CD4-positive, alpha-beta T cell treated with Interleukin-4 for 4 hours (primary cell): ENCODE results near the gene SESTD1.
"Not testable (repeated sequence)": the region's sequence is repeated elsewhere in the genome, so short reads cannot be mapped to it uniquely, and the experiment has no call there.

Source experiments
- DNase-seq: peaks from one replicate; pipeline ENCODE4 v3.0.0-alpha.2; 2020

The SESTD1 gene

DNA sequence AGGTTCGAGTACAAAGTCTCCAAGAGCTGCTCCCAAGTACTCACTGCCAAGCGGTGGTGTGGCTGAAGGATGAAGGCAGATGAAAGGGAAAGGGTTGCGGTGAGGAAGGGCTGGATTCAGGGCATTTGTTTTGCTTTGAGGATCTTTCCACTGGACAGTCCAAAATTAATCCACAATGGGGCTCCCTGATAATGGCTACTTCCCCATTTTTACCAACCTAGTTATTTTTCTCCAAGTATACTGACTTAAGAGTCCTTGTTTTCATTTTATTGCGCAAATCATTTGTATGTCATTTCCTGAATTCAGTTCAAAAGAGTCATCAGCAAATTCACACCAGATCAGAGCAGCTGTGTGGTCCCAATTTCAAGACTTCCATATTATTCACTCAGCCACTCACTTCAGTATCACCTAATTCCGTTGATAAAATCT, 464 bp upstream of the SESTD1 start:
- DNase-seq, result no peak

DNA sequence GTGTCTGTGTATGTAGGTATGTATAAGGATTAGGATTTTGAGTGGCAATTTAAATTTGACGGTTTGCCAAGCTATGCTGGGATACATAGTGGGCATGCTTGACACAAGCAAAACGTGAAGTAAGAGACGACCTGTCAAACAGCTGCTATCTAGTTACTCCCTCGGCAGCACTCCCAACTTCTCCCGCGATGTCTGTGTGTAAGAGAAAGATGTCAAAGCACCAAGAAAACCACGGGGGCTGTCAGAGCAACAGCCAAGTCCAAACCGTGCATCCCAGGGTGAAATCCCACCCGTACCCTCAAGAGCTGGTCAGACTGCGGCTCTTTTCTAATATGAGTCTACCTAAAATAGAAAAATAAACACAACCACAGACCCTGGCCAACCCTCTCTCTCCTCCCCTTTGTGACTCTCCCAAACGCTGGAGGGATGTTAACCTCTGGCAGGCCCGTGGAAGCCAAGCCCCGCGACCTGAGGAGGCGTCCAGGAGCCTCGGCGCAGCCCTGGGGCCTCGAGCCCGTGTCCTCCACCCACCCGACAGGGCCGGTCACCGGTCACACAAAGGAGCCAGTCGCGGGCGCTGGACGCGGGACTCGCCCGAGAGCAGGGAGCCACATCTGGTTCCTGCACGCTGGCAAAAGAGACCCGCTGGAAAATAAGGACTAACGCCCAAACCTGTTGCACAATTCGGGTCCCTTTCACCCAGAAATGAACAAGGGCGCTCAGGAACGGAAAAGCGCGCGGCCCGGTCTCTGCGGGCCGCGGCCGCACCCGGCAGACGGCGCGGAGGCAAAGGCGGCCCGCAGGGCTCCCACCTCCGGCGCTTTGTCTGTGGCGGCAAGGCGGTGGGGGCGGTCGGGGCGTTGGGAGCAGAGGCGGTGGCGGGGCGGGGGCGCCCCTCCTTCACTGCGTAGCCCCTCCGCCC, 925 bp downstream of the SESTD1 start:
- DNase-seq, result no peak

DNA sequence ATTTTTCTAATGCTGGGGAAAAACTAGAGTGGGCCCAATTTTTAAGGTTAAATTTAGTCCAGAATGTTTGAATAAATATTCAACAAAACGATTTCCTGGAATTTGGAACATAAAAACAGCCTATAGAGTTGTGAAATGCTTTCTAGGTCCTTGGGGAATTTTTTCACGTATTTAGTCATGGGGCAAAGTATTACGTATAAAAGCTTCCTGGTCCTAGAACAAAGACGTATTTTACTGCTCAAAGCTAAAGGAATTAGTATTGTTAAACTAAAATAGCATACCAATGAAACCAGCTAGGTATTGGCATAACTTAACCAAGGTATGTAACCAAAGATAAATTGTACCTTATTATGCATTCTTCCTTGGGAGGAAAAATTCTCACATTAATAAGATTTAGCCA, 1.6 kb downstream of the SESTD1 start:
- no peak for DNase-seq

DNA sequence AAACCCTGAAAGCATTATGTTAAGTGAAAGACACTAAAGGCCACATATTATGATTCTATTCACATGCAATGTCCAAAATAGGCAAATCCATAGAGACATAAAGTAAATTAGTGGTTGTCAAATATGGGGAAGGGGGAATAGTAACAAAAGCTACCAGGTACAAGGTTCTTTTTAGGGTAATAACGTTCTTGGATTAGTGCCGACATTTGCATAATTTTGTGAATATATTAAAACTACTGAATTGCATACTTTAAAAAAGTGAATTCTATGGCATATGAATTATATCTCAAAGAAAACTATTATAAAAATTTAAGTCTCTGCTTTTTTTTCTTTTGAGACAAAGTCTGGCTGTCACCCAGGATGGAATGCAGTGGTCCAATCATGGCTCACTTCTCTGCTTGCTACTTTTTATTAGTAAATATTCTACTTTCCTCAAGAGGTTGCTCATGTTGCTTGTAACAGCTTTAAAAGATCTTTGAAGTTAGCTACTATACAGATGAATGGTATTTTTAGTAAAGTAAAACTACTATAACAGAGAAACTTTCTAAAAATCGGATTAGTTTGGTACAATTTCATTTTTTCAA, 2.5 kb downstream of the SESTD1 start:
- no peak for DNase-seq

DNA sequence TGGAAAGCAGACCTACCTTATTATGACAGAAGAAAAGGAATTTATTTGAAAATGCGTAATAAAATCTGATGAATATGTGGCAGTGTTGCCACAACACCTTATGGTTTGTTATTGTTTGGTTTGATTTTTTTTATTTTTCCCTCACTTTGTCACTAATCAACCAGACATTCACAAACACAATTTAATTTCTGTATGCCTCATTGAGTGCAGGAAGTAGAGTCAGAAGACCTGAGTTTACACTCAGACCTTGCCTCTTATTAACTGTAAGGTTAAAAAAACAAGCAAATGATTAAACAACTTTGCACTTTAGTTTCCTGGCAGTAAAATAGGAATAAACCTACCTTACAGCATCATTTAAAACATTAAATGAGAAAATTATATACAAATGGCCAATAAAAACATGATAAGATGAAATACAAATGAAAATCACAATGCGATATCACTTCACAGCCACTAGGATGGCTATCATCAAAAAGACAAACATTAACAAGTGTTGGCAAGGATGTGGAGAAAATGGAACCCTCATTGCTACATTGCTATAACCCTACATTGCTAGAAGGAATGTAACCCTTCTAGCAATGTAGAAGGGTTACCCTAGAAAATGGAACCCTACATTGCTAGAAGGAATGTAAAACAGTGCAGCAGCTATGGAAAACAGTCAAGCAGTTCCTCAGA, 3.3 kb downstream of the SESTD1 start:
- DNase-seq, result no peak

DNA sequence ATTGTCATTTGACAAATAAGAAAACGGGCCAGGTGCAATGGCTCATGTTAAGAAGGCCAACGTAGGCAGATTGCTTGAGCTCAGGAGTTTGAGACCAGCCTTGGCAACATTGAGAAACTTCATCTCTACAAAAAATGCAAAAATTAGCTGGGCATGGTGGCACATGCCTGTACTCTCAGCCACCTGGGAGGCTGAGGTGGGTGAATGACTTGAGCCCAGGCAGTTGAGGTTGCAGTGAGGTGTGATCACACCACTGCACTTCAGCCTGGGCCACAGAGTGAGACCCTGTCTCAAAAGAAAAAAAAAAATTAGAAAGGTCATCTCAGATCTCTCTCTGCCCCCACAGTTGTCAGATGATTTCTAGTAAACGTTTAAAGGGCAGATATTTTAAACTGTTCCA, 4.4 kb downstream of the SESTD1 start:
- DNase-seq, result no peak

DNA sequence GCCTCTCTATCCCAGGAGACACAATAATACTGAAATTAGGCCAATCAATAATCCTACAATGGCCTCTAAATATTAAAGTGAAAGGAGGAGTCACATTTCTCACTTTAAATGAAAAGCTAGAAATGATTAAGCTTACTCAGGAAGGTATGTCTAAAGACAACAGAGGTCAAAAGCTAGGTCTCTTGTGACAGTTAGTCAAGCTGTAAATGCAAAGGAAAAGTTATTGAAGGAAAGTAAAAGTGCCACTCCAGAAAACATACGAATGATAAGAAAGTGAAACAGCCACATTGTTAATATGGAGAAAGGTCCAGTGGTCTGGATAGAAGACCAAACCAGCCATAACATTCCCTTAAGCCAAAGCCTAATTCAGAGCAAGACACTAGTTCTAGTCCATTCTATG, 9.5 kb downstream of the SESTD1 start:
- DNase-seq, result no peak

DNA sequence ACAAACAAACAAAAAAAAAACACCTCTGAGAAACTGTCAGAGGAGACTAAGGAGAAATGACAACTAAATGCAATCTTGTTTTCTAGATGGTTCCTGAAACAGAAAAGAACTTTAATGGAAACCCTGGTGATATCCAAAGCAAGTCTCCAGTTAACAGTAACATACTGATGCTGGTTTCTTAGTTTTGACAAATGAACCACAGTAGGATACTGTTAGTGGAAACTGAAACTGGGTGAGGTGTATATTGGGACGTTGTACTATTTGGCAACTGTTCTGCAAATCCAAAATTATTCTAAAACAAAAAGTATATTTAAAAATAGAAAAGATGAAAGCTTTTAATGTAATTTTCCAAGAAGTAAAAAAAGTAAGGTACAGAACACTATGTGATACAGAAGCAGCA, 11.4 kb downstream of the SESTD1 start:
- DNase-seq, result no peak

DNA sequence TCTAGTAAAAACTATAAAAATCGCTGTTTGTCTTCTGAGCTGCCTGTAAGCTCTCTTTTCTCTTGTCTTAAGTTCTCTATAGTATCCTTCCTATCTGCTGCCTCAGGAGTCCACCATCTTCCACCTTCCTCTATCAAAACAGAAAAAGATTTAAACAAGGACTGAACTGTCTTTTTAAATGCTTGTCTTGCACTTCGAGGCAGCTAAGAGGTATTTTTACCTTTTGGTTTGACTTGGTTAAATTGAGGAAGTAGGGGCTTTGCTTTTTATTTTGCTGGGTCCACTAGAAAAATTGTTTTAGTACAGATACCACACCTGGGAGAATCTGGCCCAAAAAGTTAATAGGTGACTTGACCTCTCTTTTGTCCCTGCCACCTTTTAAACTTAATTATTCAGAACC, 12.2 kb downstream of the SESTD1 start:
- DNase-seq, result no peak

DNA sequence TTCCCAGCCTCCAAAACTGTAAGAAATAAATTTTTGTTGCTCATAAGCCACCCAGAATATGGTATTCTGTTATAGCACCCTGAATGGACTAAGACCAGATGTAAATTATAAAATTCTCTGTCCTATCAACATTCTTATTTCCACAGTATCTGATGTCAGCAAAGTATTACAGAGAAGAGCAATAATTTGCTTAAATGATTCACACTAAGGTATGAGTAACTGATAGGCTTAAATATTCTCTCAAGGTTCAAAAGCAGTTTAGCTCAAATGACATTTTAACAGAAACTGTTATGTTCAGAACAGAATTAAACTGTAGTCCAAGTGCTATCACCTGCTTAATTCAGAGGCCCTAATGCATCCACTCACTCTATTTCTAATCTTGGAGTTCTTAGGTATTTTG, 12.8 kb downstream of the SESTD1 start:
- no peak for DNase-seq

DNA sequence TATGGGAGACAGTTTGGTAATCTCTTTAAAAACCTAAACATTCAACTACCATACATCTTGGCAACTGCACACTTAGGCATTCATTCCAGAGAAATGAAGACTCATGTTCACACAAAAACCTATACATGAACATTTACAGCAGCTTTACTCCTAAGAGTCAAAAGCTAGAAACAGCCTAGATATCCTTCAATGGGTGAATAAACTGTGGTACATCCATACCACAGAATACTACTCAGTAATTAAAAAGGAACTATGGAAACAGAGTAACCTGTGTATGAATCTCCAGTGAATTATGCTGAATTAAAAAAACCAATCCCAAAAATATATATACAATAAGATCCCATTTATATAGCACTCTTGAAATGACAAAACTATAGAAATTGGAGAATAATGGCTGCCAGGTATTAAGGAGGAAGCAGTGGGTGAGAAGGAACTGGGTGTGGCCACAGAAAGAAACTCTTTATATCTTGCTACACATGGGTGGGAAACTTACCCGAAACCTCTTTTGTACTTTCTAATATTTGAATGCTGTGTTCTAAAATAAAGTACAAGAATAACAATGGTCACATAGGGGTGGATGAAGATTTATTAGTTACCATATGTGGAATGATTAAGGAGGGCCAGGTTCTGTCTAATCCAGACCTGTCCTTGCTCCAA, 13.7 kb downstream of the SESTD1 start:
- no peak for DNase-seq

DNA sequence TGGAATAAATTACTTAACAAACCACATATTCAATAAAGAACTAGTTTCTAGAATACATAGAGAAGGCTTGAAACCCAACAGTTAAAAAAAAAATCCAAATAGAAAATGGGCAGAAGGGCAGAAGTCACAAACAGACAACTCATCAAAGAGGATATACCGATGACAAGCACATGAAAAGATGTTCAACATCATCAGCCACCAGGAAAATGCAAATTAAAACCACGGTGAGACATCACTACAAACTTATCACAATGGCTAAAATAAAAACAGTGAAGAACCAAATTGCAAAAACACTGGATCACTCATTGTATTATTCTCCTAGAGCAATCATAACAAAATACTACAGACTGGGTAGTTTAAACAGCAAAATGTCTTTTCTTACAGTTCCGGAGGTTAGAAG, 14.5 kb downstream of the SESTD1 start:
- DNase-seq, result peak; percentile 46

DNA sequence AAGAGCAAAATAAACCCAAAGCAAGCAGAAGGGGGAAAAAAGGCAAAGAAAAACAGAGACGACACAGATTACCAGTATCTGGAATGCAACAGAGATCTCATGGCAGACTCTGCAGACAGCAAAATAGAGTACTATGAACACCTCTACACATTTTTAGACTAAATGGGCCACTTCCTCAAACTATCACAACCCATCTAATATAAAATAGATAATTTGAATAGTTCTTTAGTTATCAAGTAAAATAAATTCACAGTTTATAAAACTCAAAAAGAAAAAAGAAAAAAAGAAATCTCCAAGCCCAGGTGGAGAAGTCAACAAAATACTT, 16.6 kb downstream of the SESTD1 start:
- no peak for DNase-seq

DNA sequence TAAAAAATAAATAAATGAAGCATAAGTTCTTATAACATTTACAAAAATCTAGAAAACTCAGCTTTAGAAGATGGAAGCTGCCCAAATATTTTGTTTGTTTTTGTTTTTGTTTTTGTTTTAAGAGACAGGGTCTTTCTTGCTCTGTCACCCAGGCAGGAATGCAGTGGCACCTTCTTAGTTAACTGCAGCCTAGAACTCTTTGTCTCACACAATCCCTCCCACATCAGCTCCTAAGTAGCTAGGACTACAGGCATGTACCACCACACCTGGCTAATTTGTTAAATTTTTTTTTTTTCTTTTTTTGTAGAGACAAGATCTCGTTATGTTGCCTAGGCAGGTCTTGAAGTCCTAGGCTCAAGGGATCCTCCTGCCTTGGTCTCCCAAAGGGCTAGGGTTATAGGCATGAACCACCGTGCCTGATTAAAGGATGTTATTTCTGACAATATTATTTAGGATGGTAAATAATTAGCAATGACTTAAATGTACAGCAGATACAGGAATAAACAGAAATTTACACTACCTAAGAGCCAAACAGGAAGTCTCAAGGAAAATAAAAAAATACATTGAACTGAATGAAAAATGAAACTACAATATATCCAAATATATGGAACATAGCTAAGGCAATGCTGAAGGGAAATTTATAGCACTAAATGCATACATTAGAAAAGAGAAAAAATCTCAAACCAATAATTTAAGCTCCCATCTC, 17.2 kb downstream of the SESTD1 start:
- DNase-seq, result no peak

DNA sequence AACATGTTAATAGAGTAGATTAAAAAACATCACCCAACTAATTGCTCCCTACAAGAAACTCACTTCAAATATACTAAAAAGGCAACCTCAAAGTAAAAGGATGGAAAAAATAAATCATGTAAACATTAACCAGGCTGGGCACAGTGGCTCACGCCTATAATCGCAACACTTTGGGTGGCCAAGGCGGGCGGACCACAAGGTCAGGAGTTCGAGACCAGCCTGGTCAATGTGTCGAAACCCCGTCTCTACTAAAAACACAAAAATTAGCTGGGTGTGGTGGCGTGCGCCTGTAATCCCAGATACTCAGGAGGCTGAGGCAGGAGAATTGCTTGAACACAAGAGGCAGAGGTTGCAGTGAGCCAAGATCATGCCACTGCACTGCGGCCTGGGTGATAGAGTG, 18.8 kb downstream of the SESTD1 start:
- DNase-seq, result not testable (repeated sequence)

DNA sequence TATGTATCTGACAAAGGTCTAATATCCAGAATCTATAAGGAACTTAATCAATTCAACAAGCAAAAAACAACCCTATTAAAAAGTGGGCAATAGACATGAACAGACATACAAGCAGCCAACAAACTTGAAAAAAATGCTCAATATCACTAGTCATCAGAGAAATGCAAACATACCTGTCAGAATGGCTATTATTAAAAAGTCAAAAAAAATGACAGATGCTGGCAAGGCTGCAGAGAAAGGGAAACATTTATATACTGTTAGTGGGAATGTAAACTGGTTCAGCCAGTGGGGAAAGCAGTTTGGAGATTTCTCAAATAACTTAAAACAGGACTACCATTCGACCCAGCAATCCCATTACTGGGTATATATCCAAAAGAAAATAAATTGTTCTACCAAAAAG, 21.6 kb downstream of the SESTD1 start:
- no peak for DNase-seq

DNA sequence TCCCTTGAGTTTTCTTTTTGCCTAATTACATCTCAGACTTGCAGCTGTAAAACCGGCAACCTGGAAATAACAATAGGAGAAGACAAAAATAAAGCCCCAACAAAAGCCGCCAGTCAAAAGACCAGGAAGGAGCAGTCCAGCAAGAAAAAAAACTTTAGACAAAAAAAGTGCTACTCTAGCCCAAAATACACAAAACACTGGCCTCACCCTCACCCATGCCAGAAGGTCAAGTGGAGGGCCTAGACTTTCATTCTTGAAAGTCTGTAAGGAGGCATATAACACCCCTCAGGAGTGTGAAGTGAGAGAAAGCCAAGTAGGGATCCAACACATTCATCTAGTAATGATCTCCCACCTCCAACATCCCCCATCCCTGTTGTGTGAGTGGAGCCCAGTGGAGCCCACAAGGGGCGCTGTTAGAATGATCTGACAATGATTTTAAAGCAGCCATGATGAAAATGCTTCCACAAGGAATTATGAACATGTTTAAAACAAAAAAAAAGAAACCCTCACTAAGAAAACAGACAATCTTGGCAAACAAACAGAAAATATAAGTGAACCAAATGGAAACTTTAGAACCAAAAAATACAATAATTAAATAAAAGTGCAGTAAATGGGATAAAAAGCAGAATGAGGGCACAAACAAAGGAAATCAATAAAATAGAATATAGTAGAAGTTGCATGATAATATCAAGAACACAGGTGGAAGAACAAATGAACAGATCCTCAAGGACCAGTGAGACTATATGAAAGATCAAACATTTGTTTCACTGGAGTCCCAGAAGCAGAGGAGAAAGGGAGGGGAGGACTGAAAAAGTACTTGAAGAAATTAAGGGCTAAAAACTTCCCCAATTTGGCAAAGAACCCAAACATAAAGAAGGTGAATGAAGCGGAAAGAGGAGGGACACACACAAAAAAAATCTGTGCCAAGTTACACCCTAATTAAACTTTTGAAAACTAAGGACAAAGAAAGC, 23.9 kb downstream of the SESTD1 start:
- DNase-seq, result no peak

DNA sequence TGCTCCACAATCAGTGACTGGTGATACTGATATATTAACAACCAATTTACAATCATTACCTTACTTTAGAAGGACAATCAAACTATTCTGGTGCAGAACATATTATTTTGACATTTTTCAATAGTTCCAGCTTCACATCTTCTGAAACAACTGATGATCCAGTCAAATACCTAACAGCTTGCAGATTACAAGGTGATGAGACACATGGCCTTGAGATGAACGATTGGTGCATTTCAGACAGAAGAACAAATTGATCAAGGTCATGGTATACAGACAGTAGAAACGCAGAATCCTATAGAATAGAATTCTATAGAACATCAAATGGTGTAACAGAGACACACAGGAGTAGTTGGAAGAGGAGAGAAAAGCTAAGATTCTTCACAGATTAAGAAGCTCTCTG, 24.8 kb downstream of the SESTD1 start:
- no peak for DNase-seq

DNA sequence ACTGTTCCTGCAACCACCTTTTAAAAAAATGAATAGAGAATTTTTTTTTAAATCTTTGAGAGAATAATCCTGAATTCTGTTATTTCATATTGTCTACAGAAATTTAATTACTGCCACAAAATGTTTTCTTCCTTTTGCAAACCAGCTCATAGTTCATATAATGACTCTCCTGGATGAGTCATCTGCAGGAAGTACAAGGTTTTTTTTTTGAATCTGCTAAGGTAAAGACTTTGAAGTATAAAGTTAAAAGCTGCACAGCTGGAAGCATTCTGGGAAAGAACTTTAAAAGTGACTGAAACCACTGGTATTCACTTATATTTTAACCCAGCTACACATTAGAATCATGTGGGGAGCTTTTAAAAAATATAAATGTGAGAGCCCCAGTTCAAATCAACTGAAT, 25.4 kb downstream of the SESTD1 start:
- peak; percentile 46 for DNase-seq

DNA sequence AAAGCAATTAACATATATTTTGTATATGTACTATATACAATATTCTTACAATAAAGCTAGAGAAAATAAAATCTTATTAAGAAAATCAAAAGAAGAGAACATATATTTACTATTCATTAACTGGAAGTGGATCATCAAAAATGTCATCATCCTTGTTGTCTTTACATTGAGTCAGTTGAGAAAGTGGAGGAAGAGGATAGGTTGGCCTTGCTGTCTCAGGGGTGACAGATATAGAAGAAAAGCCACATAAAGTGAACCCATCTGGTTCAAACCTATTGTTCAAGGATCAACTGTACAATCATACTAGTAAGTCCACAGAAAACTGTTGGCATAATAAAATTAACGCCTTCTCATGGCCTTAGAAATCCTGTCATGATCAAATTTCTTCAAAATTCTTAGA, 26.6 kb downstream of the SESTD1 start:
- no peak for DNase-seq

DNA sequence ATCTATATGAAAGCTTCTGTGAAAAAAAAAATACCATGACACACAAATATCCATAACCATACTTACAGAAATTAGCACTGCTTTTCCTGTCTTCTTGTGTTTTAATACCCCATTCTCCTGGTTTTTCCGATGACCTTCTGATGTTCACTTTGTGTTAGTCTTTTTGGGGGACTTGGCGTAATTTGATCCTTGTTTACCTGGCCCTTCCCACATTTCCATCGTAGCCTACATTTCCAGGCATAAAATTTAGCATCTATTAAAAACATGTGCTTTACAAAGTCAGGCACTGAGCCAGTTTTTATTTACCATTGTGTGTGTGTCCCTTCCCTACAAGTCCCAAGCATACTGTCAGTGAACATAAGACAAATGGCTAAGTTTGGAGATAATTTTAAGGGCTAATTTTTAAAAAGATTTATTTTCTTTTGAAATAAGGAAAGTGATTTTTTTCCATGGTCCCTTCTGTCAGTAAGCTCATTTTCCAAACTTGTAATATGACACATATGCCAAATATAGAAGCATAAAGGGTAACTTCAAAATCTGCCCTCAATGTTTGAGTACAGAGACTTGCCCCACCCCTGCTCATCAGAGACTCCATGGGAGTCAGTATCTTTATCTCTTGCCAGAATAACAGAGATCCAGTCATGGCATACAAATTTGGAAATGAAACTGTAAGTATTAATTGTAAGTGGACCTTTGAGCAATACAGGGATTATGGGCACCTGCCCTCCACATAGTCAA, 27.3 kb downstream of the SESTD1 start:
- no peak for DNase-seq
